ENCODE data around the gene PTGES3L. TPM values are rescaled to one million over a fixed set of nuclear protein-coding genes. Genes with fewer than 3 reads are reported as not detected.
"Not testable (repeated sequence)": the region's sequence is repeated elsewhere in the genome, so short reads cannot be mapped to it uniquely, and the experiment has no call there.

PTGES3L gene
- polyA plus RNA-seq, 1 experiment: 1.9 TPM

- ChIA-PET CTCF (interaction anchor here (0.6 to 2.6 kb wide), 21 partner anchors 8 to 420 kb away, joined by 3 to 22 read pairs (median 5); partner anchors contain the start of genes AARSD1, AOC2, BECN1 and IFI35), POLR2A (interaction anchor here (0.5 to 2.0 kb wide), 26 partner anchors 8 to 803 kb away, joined by 3 to 22 read pairs (median 5); partner anchors contain the start of genes AOC2, BECN1, IFI35 and NBR1)
- Histone ChIP-seq H3K27ac (ENCODE audit: low read depth, low read length) (peak within 1 kb of the TSS; percentile 93), H3K4me3 (ENCODE audit: low read depth, low read length) (peak within 1 kb of the TSS; percentile 71), H3K9me3 (ENCODE audit: control insufficient read depth, insufficient read depth, low read length) (peaks cover 5% of the 10 kb centered on the region; the same call in 1 of the 2 replicates), H3K27me3 (ENCODE audit: control insufficient read depth, insufficient read depth, low read length) (no peaks in the 10 kb centered on the region)
- DNase-seq (ENCODE audit: low read depth, low spot score): peak; percentile 100
- peak; percentile 80 for TF ChIP-seq CTCF (IDR thresholded peaks at IDR 0.05; ENCODE audit: low read depth, low read length)
Observed at GRCh38 chr17:42997984-42998938, 18.4 kb upstream of the PTGES3L start, which contains the start of gene RPL27. Gene RPL27 (plus strand): TSS chr17:42998419. CDS start chr17:42998751, 332 bp downstream.

- POLR2A ChIA-PET: interaction anchor here (0.5 to 2.0 kb wide), 23 partner anchors 9 to 802 kb away, joined by 3 to 22 read pairs (median 5); partner anchors contain the start of genes AOC2, BECN1, IFI35 and NBR1
- TF ChIP-seq CTCF (IDR thresholded peaks at IDR 0.05; ENCODE audit: low read depth, low read length): no peak
- CTCF ChIA-PET: interaction anchor here (0.6 to 2.6 kb wide), 19 partner anchors 9 to 419 kb away, joined by 3 to 22 read pairs (median 5); partner anchors contain the start of genes AOC2, BECN1, IFI35 and PTGES3L
Observed at GRCh38 chr17:42997390-42997983, 17.6 kb upstream of the PTGES3L start.

GRCh38 chr17:42993913-42994312 is 14.0 kb upstream of the PTGES3L start:
- DNase-seq (ENCODE audit: low read depth, low spot score); H3K4me3 ChIP-seq (ENCODE audit: low read depth, low read length); POLR2A ChIA-PET; H3K27me3 ChIP-seq (ENCODE audit: control insufficient read depth, insufficient read depth, low read length); H3K27ac ChIP-seq (ENCODE audit: low read depth, low read length); H3K9me3 ChIP-seq (ENCODE audit: control insufficient read depth, insufficient read depth, low read length); CTCF ChIA-PET: not testable (repeated sequence)

More at GRCh38 chr17:42997390-42997983, 17.6 kb upstream of the PTGES3L start:
- DNase-seq (ENCODE audit: low read depth, low spot score): no peak
- H3K27ac ChIP-seq (ENCODE audit: low read depth, low read length): no peak overlapping the region
- H3K9me3 ChIP-seq (ENCODE audit: control insufficient read depth, insufficient read depth, low read length): peaks cover 5% of the 10 kb centered on the region; the same call in 1 of the 2 replicates
- peak overlapping the region; percentile 28 for H3K4me3 ChIP-seq (ENCODE audit: low read depth, low read length)
- no peaks in the 10 kb centered on the region for H3K27me3 ChIP-seq (ENCODE audit: control insufficient read depth, insufficient read depth, low read length)

GRCh38 chr17:42992872-42993271 is 13.0 kb upstream of the PTGES3L start:
- CTCF ChIA-PET: no interaction called here
- Histone ChIP-seq H3K9me3 (ENCODE audit: control insufficient read depth, insufficient read depth, low read length) (no peaks in the 10 kb centered on the region), H3K4me3 (ENCODE audit: low read depth, low read length) (no peak overlapping the region), H3K27me3 (ENCODE audit: control insufficient read depth, insufficient read depth, low read length) (no peaks in the 10 kb centered on the region), H3K27ac (ENCODE audit: low read depth, low read length) (no peak overlapping the region)
- no peak for DNase-seq (ENCODE audit: low read depth, low spot score)
- no peak for TF ChIP-seq CTCF (IDR thresholded peaks at IDR 0.05; ENCODE audit: low read depth, low read length)
- POLR2A ChIA-PET: no interaction called here

- CTCF ChIA-PET: no interaction called here
- POLR2A ChIA-PET: no interaction called here
- DNase-seq (ENCODE audit: low read depth, low spot score): no peak
- H3K27me3 ChIP-seq (ENCODE audit: control insufficient read depth, insufficient read depth, low read length): no peaks in the 10 kb centered on the region
- no peaks in the 10 kb centered on the region for H3K9me3 ChIP-seq (ENCODE audit: control insufficient read depth, insufficient read depth, low read length)
- H3K27ac ChIP-seq (ENCODE audit: low read depth, low read length): no peak overlapping the region
- no peak for TF ChIP-seq CTCF (IDR thresholded peaks at IDR 0.05; ENCODE audit: low read depth, low read length)
- H3K4me3 ChIP-seq (ENCODE audit: low read depth, low read length): no peak overlapping the region
Observed at GRCh38 chr17:42991471-42991870, 11.6 kb upstream of the PTGES3L start.

Measured in AG04450 (cell line).